ENCODE data around the gene SMPD3. TPM values are rescaled to one million over a fixed set of nuclear protein-coding genes. Genes with fewer than 3 reads are reported as not detected.

Gene SMPD3
- total and polyA plus RNA-seq, 2 of the 8 experiments (the other 6 are each of a cell fraction or from before 2014, with no cell fraction given): 0.39 to 1.3 TPM

DNA sequence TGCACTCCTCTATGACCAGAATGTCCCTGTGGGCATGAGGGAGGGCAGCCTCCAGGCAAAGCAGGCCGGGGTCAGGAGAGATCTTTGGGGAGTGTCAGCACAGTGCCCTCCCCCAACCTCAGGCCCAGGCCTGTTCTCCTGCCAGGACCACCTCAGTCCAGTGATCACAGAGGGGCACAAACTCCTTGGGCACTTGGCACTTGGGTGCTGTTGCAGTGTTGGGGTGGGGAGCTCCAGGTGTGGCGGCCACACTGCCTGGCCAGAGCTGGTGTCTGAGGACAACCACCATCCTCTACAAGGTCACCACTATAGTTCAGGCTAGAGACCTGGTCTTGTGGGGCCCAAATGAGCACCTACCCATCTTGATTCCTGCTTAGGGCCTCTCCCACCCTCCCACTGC lies 37.2 kb downstream of the SMPD3 start:
- Histone ChIP-seq H3K36me3 (ENCODE audit: control insufficient read depth in 2 of 4, insufficient read depth in 4 of 4, low read length in 3 of 4) (no peaks in the 10 kb centered on the region), H3K23ac (ENCODE audit: insufficient read length) (no peak overlapping the region), H3K4me3 (ENCODE audit: extremely low read depth in 1 of 4, insufficient read depth in 2 of 4, low read depth in 3 of 4, low read length in 4 of 4) (no peak overlapping the region), H3K4me1 (replicated peaks in 1 of 4; ENCODE audit: control insufficient read depth in 3 of 4, insufficient read depth in 4 of 4, low read length in 3 of 4) (peaks cover 0 to 15% (median 6%) of the 10 kb centered on the region in 4 experiments; a peak in 5 of 7 replicates), H3K27me3 (replicated peaks in 1 of 4; ENCODE audit: control insufficient read depth in 3 of 4, extremely low read depth in 1 of 4, insufficient read depth in 3 of 4, low read length in 3 of 4) (no peaks in the 10 kb centered on the region; a peak in 1 of 7 replicates), H3K4me2 (ENCODE audit: insufficient read depth in 1 of 2, low read depth in 2 of 2, low read length in 2 of 2) (no peak overlapping the region), H3K18ac (ENCODE audit: extremely low read depth, low read length) (no peak overlapping the region), H4K20me1 (replicated peaks in 1 of 2; ENCODE audit: control insufficient read depth in 1 of 2, insufficient read depth in 2 of 2, low read length in 2 of 2) (no peaks in the 10 kb centered on the region), H3K14ac (ENCODE audit: insufficient read length) (no peak overlapping the region), H2AK5ac (ENCODE audit: low read depth, low read length) (no peak overlapping the region), H2BK120ac (replicated peaks; ENCODE audit: low read depth, low read length) (no peak overlapping the region), H2BK12ac (ENCODE audit: low read depth, low read length) (no peak overlapping the region), H2AFZ (ENCODE audit: low read length) (no peak overlapping the region), H3K56ac (replicated peaks; ENCODE audit: insufficient read length, low read depth, low read length) (no peak overlapping the region), H3K23me2 (ENCODE audit: low read depth, low read length) (no peaks in the 10 kb centered on the region), H4K8ac (ENCODE audit: extremely low read depth, insufficient read depth, low read length) (no peak overlapping the region), H3K4ac (replicated peaks; ENCODE audit: insufficient read length, low read depth, low read length) (no peak overlapping the region), H2BK15ac (ENCODE audit: low read length) (no peak overlapping the region), H3K27ac (ENCODE audit: low read depth, low read length) (no peak overlapping the region), H4K5ac (ENCODE audit: insufficient read length, low read depth, low read length) (no peak overlapping the region), H4K91ac (replicated peaks; ENCODE audit: insufficient read length, low read length) (no peak overlapping the region), H3K79me2 (ENCODE audit: control insufficient read depth in 1 of 2, insufficient read depth in 2 of 2, low read length in 2 of 2) (no peaks in the 10 kb centered on the region), H3K9ac (replicated peaks in 1 of 4; ENCODE audit: extremely low read depth in 1 of 4, low read depth in 3 of 4, low read length in 3 of 4) (no peak overlapping the region), H3K79me1 (ENCODE audit: low read depth, low read length) (no peaks in the 10 kb centered on the region), H3K9me3 (ENCODE audit: insufficient read depth in 2 of 2, low read depth in 1 of 2, low read length in 1 of 2) (no peaks in the 10 kb centered on the region), H2BK5ac (ENCODE audit: low read depth, low read length) (no peak overlapping the region), H2BK20ac (ENCODE audit: low read length) (no peak overlapping the region)
- CTCF ChIA-PET (ENCODE audit: partially characterized antibody): interaction anchor here (0.7 to 1.8 kb wide), 11 partner anchors 11 to 99 kb away, joined by 3 to 8 read pairs (median 3); no protein-coding TSS in a partner anchor
- WGBS, 2 experiments (ENCODE audit: extremely low coverage in 1 of 2, insufficient coverage in 1 of 2, insufficient read length in 1 of 2, insufficient replicate concordance in 2 of 2, low coverage in 1 of 2, low lambda C conversion rate in 2 of 2, missing lambda C conversion rate in 1 of 2): 88% methylated on average over 2 of the region's 2 CpGs; no CpG with 5 or more reads in 1 of the 2 experiments
- no peak for DNase-seq (ENCODE audit: low read depth in 1 of 2, low spot score in 2 of 2)
- FAIRE-seq: no peak
- POLR2A ChIA-PET (ENCODE audit: partially characterized antibody): interaction anchor here (0.6 kb wide), 1 partner anchor 109 kb away, joined by 3 read pairs; no protein-coding TSS in a partner anchor
- TF ChIP-seq SP2 (IDR thresholded peaks at IDR 0.05; ENCODE audit: low read length): no peak
- no peak for TF ChIP-seq SP4 (IDR thresholded peaks at IDR 0.05; ENCODE audit: low read length)
- no peak for TF ChIP-seq MAFK (IDR thresholded peaks at IDR 0.05; ENCODE audit: low read depth, low read length)
- TF ChIP-seq SUZ12 (IDR thresholded peaks at IDR 0.05; ENCODE audit: low read length): no peak
- TF ChIP-seq POLR2A (IDR thresholded peaks at IDR 0.05; ENCODE audit: control extremely low read depth in 1 of 2, low read depth in 2 of 2, low read length in 2 of 2): no peak
- TF ChIP-seq KDM4A (IDR thresholded peaks at IDR 0.05; ENCODE audit: low read depth, low read length, severe bottlenecking): no peak
- TF ChIP-seq PHF8 (conservative IDR thresholded peaks at IDR 0.05; ENCODE audit: low read depth, low read length): no peak
- TF ChIP-seq BCL11A (IDR thresholded peaks at IDR 0.05; ENCODE audit: low read depth in 2 of 2, low read length in 2 of 2): no peak
- no peak for TF ChIP-seq SIRT6 (IDR thresholded peaks at IDR 0.05; ENCODE audit: low read length)
- no peak for TF ChIP-seq ATF3 (IDR thresholded peaks at IDR 0.05; ENCODE audit: insufficient read depth, low read depth, low read length)
- no peak for TF ChIP-seq TBP (IDR thresholded peaks at IDR 0.05; ENCODE audit: low read depth, low read length)
- TF ChIP-seq, protein P1, sequence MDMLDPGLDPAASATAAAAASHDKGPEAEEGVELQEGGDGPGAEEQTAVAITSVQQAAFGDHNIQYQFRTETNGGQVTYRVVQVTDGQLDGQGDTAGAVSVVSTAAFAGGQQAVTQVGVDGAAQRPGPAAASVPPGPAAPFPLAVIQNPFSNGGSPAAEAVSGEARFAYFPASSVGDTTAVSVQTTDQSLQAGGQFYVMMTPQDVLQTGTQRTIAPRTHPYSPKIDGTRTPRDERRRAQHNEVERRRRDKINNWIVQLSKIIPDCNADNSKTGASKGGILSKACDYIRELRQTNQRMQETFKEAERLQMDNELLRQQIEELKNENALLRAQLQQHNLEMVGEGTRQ (IDR thresholded peaks at IDR 0.05; ENCODE audit: low read length): no peak
- TF ChIP-seq GABPA (IDR thresholded peaks at IDR 0.05; ENCODE audit: borderline replicate concordance, insufficient read depth, low read length): no peak
- no peak for TF ChIP-seq FOSL1 (IDR thresholded peaks at IDR 0.05; ENCODE audit: insufficient read depth, low read depth, low read length)
